Testis (tissue), 2 donors: ENCODE data around the gene ZNF81.
"Not testable (repeated sequence)": the region's sequence is repeated elsewhere in the genome, so short reads cannot be mapped to it uniquely, and the experiment has no call there.

Source experiments
- POLR2A ChIP-seq: fragments of 450-650 bp; IDR thresholded peaks from one replicate; pipeline ENCODE4 v1.6.1; 2017; ENCODE audit warnings: antibody characterized with exemption, mild to moderate bottlenecking, moderate library complexity
- TF ChIP-seq, protein P1 (sequence below), 3 experiments: fragments of 450-650 bp in 2 of 3; fragments of 200-600 bp in 1 of 3; sonication (generic) in 1 of 3; IDR thresholded peaks; one replicate each; pipeline ENCODE4 v1.5.1; 2016 to 2019; ENCODE audit warnings: antibody characterized with exemption in 3 of 3, mild to moderate bottlenecking in 2 of 3, moderate library complexity in 1 of 3

DNA sequence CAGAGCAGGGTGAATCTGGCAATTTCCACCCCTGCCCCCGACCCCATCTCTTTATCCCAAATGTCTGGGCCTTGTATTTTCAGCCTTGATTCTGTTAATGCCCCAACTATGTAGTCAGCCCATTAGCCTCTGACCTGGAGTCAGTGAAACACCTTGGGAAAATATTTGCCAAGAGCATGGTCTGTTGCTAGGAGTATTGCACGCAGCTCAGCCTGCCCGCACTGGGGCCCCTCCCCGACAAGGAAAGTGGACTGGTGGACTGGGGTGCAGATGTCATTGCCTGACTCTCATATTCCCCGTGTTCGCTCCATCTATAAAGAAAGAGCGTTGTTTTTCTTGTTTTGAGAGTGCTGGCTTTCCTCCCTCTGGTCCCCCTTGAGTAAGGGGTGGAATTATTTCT is 118.6 kb downstream of the ZNF81 start:
- TF ChIP-seq POLR2A: not testable (repeated sequence)
- TF ChIP-seq, protein P1, sequence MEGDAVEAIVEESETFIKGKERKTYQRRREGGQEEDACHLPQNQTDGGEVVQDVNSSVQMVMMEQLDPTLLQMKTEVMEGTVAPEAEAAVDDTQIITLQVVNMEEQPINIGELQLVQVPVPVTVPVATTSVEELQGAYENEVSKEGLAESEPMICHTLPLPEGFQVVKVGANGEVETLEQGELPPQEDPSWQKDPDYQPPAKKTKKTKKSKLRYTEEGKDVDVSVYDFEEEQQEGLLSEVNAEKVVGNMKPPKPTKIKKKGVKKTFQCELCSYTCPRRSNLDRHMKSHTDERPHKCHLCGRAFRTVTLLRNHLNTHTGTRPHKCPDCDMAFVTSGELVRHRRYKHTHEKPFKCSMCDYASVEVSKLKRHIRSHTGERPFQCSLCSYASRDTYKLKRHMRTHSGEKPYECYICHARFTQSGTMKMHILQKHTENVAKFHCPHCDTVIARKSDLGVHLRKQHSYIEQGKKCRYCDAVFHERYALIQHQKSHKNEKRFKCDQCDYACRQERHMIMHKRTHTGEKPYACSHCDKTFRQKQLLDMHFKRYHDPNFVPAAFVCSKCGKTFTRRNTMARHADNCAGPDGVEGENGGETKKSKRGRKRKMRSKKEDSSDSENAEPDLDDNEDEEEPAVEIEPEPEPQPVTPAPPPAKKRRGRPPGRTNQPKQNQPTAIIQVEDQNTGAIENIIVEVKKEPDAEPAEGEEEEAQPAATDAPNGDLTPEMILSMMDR (IDR thresholded peaks at IDR 0.05): not testable (repeated sequence)
